GM19193 (cell line): ENCODE results near the gene CDKL5.
A peak's percentile ranks its signal among the peaks of the same experiment; 100 is the strongest.

ENCODE experiments used
- POLR2A ChIP-seq: IDR thresholded peaks from 4 replicates; pipeline ENCODE4 v1.6.1; 2011; ENCODE audit not compliant: insufficient read depth, insufficient read length; ENCODE audit errors: extremely low read depth

CDKL5 gene

DNA sequence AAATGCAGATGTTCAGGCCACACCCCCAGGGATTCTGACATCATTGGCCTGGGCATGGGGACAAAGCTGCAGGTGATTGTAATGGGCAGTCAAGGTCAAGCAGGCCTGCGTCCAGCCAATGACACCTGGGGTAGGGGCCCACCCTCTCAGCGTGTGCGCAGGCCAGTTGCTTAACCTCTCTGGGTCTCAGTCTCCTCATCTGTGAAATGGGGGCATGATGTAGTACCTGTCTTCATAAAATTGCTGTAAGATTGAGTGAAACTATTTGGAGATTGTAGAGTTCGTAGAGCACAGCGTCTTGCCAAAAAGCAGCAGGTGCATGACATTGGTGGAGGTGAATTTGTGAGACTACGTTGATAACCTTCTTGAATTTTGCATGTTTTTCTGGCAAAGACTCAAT lies 225.3 kb downstream of the CDKL5 start:
- no peak for TF ChIP-seq POLR2A

- no peak for TF ChIP-seq POLR2A
These were observed 227.2 kb downstream of the CDKL5 start for GRCh38 chrX:18652636-18653035.

DNA sequence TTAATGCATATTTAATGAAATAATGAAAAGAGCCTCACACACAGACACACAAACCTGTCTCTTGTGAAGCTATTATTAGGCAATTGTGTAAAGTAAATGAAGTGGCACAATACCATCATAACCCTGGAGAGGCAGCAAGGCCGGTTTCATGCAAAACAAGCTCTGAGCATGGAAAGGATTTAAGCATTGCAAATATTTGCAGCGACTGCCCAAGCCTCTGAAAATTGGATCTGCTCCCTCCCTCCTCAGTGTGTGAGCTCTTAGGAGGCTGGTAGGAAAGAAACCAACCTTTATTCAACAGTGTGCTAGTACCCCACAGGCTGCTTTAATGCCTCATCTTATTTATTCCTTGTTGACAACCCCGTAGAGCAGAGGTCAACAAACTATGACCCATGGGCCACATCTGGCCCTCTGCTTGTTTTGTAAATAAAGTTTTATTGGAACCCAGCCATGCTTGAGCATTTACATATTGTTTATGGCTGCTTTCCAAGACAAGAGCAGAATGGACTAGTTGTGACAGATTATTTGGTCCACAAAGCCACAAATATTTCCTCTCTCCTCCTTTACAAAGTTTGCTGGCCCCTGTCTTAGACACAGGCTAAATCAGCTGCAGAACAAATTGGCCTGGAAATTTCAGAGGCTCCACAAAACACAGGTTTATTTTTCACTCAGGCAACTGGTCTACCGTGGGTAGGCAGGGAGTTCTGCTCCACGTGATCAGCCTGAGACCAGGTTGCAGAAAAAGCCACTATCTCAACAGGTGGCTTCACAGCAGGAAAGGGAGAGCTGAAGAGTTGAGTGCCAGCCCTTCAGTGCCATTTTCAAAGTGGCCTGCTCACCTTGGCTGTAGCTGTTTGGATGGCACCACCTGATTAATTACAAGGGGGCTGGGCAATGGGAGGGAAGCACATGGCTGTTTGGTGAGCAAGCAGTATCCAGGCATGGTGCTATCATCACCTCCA lies 229.7 kb downstream of the CDKL5 start:
- TF ChIP-seq POLR2A: no peak

- no peak for TF ChIP-seq POLR2A
These were observed 235.9 kb downstream of the CDKL5 start for GRCh38 chrX:18661273-18661672.

DNA sequence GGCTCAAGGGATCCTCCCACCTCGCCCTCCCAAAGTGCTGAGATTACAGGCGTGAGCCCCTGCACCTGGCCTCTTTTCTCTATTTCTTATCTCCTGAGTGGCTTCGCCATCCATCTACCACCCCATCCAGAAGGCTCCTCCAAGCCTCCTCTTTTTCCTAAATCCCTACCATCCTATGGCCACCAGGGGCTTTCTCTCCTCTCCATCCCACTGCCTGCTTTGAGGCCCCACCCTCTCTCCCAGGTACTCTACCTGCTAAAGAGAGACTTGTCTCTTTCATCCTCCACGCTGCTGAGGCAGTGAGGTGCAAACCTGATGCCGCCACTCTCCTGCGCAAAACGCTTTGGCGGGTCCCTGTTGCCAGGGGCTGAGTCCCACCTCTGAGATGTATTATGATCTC lies 239.5 kb downstream of the CDKL5 start:
- no peak for TF ChIP-seq POLR2A

GRCh38 chrX:18666614-18667013 lies 241.2 kb downstream of the CDKL5 start:
- no peak for TF ChIP-seq POLR2A

DNA sequence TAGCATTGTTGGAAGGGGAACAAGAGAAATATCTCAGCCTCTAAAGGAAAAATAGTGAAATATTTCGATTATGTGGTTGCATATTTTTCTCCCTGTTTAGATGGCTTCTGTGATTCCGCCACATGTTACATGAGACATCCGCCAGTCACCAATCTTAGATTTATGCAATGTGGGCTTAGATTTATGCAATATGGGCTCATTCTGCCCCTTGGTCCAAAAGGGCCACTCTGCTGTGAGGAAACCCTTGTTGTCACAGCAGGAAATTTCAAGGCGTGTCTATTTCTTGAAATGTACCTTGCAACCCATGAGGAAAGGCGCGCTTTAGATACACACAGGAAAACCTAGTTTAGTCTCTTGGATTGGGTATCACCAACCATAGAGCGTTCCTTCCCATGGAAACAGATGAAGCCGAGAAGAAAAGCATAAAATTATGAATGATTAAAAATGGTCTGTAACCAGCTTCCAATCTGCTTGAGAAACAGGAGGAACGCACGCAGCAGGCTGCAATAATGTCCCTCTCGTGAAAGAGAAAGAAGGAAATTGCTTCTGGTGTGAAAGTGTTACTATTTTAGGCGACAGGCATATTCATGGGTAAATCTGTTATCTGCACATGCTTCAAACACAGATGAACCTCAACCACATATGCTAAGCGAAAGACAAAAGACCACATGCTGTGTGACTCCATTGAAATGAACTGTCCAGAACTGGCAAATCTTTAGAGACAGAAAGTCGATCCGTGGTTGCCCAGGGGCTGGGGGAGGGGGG lies 242.8 kb downstream of the CDKL5 start:
- TF ChIP-seq POLR2A: no peak

GRCh38 chrX:18672008-18672407 lies 246.6 kb downstream of the CDKL5 start, which contains the start of gene RS1:
RS1 (minus strand) TSS chrX:18672108; CDS start chrX:18672068, 40 bp downstream.
- TF ChIP-seq POLR2A: no peak

- no peak for TF ChIP-seq POLR2A
These were observed 249.0 kb downstream of the CDKL5 start for GRCh38 chrX:18674417-18674787.

DNA sequence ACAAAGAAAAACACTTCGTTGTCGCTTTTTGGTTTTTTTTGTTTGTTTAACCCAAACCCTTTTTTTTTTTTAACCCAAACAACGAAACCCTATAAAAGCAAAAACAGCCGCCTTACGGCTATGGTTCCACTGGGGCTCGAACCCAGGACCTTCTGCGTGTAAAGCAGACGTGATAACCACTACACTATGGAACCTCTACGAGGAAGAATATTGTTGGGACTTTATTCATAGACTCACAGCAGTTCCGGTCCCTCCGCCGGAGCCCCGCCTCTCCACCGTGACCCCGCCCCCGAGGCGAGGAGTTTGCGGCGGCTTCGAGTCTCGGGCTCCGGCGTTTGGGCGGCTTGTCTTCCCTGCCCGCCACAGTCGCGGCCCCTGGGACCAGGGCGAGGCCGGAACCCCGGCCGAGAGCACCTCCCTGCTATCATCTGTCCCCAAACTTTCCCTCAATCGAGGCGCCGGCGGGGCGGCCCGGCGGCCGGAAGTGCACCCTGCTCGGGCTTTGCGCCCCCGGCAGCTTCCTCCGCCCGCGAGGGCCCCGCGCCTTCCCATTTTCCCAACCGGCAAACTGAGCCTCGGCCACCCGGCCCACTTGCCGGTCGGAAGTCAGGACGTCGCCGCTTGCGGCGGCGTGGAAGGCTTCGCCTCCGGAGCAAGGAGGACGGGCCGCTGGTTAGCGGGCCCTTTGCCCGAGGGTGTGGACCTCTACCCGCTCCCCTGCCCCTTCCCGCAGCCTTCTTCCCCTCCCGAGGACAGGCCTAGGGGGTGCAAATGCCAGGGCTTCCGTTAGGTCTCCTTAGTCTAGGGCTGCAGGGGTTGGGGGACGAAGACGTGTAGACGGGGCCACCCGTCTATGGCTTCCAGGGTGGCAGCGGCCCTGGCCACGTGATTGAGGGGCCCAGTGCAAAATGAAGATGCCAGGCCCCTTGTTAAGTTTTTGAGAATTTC lies 249.7 kb downstream of the CDKL5 start:
- peak; percentile 47 for TF ChIP-seq POLR2A

DNA sequence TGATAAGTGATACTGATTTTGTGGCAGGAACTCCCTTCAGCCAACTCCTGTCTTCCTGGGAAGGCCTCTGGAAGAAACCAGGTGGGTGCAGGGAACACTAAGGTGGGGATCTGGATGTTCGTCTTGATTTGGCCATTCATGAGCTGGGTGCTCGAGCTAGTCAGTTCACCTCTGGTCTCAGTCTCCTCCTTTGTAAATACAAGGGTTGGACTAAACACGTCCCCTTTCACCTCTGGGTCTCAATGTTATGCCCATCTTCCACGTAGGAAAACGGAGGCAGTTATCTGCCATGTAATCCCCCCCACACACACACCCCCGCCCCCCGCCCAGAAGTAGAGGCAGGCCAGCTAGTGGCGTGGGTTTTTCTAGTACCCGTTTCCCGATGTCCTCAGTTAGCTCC lies 250.6 kb downstream of the CDKL5 start:
- no peak for TF ChIP-seq POLR2A

- no peak for TF ChIP-seq POLR2A
These were observed 251.1 kb downstream of the CDKL5 start for GRCh38 chrX:18676470-18676869.

DNA sequence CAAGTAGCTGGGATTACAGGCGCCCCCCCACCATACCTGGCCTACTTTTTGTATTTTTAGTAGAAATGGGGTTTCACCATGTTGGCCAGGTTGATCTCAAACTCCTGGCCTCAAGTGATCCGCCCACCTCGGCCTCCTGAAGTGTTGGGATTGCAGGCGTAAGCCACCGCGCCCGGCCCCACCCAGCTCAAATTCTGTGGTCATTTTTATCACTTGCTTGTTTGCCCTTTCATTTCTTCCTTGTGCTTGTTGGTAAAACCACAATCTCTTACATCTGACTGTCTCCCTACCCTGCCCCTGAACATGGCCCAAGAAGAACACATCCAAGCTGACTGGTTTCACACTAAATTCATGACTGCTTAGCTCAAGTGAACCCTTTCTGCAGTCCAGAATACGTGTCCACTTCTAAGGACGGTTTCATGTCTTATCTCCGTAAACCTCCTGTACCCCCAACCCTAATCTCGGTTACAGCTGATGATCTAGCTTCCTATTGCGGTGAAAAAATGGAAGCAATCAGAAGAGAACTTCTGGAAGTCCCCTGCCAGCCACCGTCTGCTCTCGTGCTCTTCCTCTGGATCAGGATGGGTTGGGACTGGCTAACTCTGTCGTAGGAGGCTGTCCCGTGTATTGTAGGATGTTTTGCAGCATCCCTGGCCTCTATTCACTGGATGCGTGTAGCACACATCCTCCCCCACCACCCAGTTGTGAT lies 251.9 kb downstream of the CDKL5 start:
- TF ChIP-seq POLR2A: no peak

- TF ChIP-seq POLR2A: no peak
These were observed 256.6 kb downstream of the CDKL5 start for GRCh38 chrX:18681996-18682395.
